ENCODE measurements around the gene NTSR1. TPM values are rescaled to one million over a fixed set of nuclear protein-coding genes. Genes with fewer than 3 reads are reported as not detected.

NTSR1 gene
- total RNA-seq, 4 donors from 2014 or later, result 0.67 TPM; not detected in 3

- no peak for DNase-seq
- no peak for TF ChIP-seq CTCF (IDR thresholded peaks at IDR 0.05)
- TF ChIP-seq POLR2A (IDR thresholded peaks at IDR 0.05), result no peak
- Histone ChIP-seq H3K36me3 (no peaks in the 10 kb centered on the region), H3K4me1 (no peaks in the 10 kb centered on the region), H3K27ac (no peak overlapping the region), H3K27me3 (peaks cover 17% of the 10 kb centered on the region), H3K9me3 (no peaks in the 10 kb centered on the region), H3K4me3 (replicated peaks in 1 of 3) (no peak overlapping the region)
- WGBS, 2 donors, result 93 to 100% methylated on average over 1 to 7 of the region's 8 CpGs
- intact Hi-C loops (cut with DNase I), result no loop called here
Observed at GRCh38 chr20:62712606-62713005, 4.0 kb downstream of the NTSR1 start.

DNA sequence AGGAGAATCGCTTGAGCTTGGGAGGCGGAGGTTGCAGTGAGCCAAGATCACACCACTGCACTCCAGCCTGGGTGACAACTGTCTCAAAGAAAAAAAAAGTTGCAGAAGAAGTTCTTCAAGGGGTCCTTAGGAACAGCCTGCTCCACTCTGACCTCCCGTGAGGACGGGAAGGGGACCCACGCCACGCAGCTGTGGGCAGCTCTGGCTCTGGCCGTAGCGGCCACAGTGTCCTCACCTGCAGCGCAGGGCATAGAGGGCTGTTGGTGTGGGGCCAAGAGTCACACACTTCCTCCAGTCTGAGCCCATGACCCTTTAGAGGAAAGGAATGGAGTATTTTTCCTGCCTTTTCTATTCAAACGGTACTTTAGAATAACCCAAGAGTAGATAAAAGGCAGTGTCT is 5.4 kb downstream of the NTSR1 start:
- H3K27me3 ChIP-seq, result peaks cover 9% of the 10 kb centered on the region
- no peak for TF ChIP-seq POLR2A (IDR thresholded peaks at IDR 0.05)
- no peak for TF ChIP-seq CTCF (IDR thresholded peaks at IDR 0.05)
- no peaks in the 10 kb centered on the region for H3K9me3 ChIP-seq
- no peaks in the 10 kb centered on the region for H3K4me1 ChIP-seq
- no peak for DNase-seq
- intact Hi-C loops (cut with DNase I), result no loop called here
- H3K4me3 ChIP-seq (replicated peaks in 1 of 3), result no peak overlapping the region
- no peaks in the 10 kb centered on the region for H3K36me3 ChIP-seq
- no peak overlapping the region for H3K27ac ChIP-seq
- 91 to 96% methylated on average over 10 of the region's 10 CpGs for WGBS, 2 donors

DNA sequence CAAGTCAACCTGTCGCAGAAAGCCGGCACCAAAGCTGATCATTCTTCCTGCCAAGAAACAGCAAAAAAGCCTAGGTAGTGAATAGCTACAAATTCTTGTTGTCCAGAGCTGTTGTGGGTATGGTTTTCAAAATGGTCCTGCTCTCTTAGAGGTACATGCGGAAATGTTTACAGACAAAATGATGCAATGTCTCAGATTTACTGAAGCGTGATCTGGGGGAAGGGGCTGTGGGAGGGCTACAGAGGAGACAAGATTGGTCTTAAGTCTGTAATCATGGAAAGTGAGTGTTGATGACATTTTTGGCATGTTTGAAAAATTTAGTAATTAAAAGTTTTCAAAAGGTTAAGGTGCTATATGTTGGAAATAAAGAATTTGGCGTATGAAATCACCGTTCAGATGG is 6.2 kb downstream of the NTSR1 start:
- H3K27me3 ChIP-seq, result peaks cover 6% of the 10 kb centered on the region
- 92 to 93% methylated on average over 6 of the region's 6 CpGs for WGBS, 2 donors
- intact Hi-C loops (cut with DNase I), result no loop called here

GRCh38 chr20:62715201-62715600 is 6.6 kb downstream of the NTSR1 start:
- Histone ChIP-seq H3K27me3 (peaks cover 6% of the 10 kb centered on the region), H3K36me3 (no peaks in the 10 kb centered on the region), H3K4me3 (replicated peaks in 1 of 3) (no peak overlapping the region), H3K4me1 (no peaks in the 10 kb centered on the region), H3K9me3 (no peaks in the 10 kb centered on the region), H3K27ac (no peak overlapping the region)
- 88 to 90% methylated on average over 10 of the region's 10 CpGs for WGBS, 2 donors
- intact Hi-C loops (cut with DNase I), result no loop called here
- TF ChIP-seq POLR2A (IDR thresholded peaks at IDR 0.05) (no peak), CTCF (IDR thresholded peaks at IDR 0.05) (no peak)
- no peak for DNase-seq

More for the DNA sequence above, 6.2 kb downstream of the NTSR1 start:
- no peak for TF ChIP-seq CTCF (IDR thresholded peaks at IDR 0.05)
- TF ChIP-seq POLR2A (IDR thresholded peaks at IDR 0.05), result no peak
- Histone ChIP-seq H3K27ac (no peak overlapping the region), H3K36me3 (no peaks in the 10 kb centered on the region), H3K9me3 (no peaks in the 10 kb centered on the region), H3K4me1 (no peaks in the 10 kb centered on the region), H3K4me3 (replicated peaks in 1 of 3) (no peak overlapping the region)
- DNase-seq, result no peak

GRCh38 chr20:62716198-62716940 is 7.7 kb downstream of the NTSR1 start:
- Histone ChIP-seq H3K4me1 (no peaks in the 10 kb centered on the region), H3K9me3 (no peaks in the 10 kb centered on the region), H3K27me3 (no peaks in the 10 kb centered on the region), H3K4me3 (replicated peaks in 1 of 3) (no peak overlapping the region), H3K27ac (no peak overlapping the region), H3K36me3 (no peaks in the 10 kb centered on the region)
- DNase-seq, result no peak
- intact Hi-C loops (cut with DNase I), result no loop called here
- 46 to 55% methylated on average over 26 to 27 of the region's 30 CpGs for WGBS, 2 donors
- TF ChIP-seq CTCF (IDR thresholded peaks at IDR 0.05) (no peak), POLR2A (IDR thresholded peaks at IDR 0.05) (no peak)
